Raji (cell line): ENCODE data around the gene PCF11.

Experiments
- POLR2A ChIP-seq: IDR thresholded peaks from 2 replicates; pipeline ENCODE4 v1.6.1; 2011; ENCODE audit warnings: low read depth, low read length, control low read depth; ENCODE audit not compliant: insufficient read depth

Gene PCF11

GRCh38 chr11:83140691-83141455 is 16.1 kb upstream of the PCF11 start:
- TF ChIP-seq POLR2A = no peak

- TF ChIP-seq POLR2A = no peak
These were observed 9.0 kb upstream of the PCF11 start for GRCh38 chr11:83147895-83148294.

- TF ChIP-seq POLR2A = no peak
These were observed 6.5 kb upstream of the PCF11 start for GRCh38 chr11:83150450-83150849.

- no peak for TF ChIP-seq POLR2A
These were observed 5.5 kb upstream of the PCF11 start for GRCh38 chr11:83151274-83151977.

- no peak for TF ChIP-seq POLR2A
These were observed 4.7 kb upstream of the PCF11 start for GRCh38 chr11:83152264-83152663.

GRCh38 chr11:83153764-83154163 is 3.2 kb upstream of the PCF11 start:
- no peak for TF ChIP-seq POLR2A

- TF ChIP-seq POLR2A = no peak; the same call in 1 of the 2 replicates
These were observed 561 bp upstream of the PCF11 start for GRCh38 chr11:83156144-83156995.

- no peak; the same call in 1 of the 2 replicates for TF ChIP-seq POLR2A
These were observed 844 bp downstream of the PCF11 start for GRCh38 chr11:83157594-83158356.

GRCh38 chr11:83158357-83158786 is 1.4 kb downstream of the PCF11 start:
- no peak for TF ChIP-seq POLR2A

GRCh38 chr11:83158965-83159901 is 2.3 kb downstream of the PCF11 start:
- no peak for TF ChIP-seq POLR2A

GRCh38 chr11:83159902-83160865 is 3.3 kb downstream of the PCF11 start:
- TF ChIP-seq POLR2A = 0 out of 2 replicates have a peak, but pooled peaks have one; percentile 18

GRCh38 chr11:83161610-83162199 is 4.8 kb downstream of the PCF11 start:
- TF ChIP-seq POLR2A = no peak

- no peak for TF ChIP-seq POLR2A
These were observed 5.4 kb downstream of the PCF11 start for GRCh38 chr11:83162377-83162776.
